Duodenal mucosa (tissue), 2 donors: Measurements from ENCODE around the gene TPSG1.
A peak's percentile ranks its signal among the peaks of the same experiment; 100 is the strongest.

ENCODE experiments used
- H3K27ac ChIP-seq: one replicate; pipeline ENCODE4 v1.7.0; 2013; ENCODE audit warnings: low read depth, low read length
- H3K27me3 ChIP-seq, 2 donors: one replicate each; pipeline ENCODE4 v1.7.0; 2013; ENCODE audit warnings: low read length in 2 of 2, control low read depth in 1 of 2; ENCODE audit not compliant: insufficient read depth in 2 of 2, control insufficient read depth in 1 of 2
- H3K36me3 ChIP-seq, 2 donors: one replicate each; pipeline ENCODE4 v1.7.0; 2013; ENCODE audit warnings: low read length in 2 of 2, control low read depth in 1 of 2; ENCODE audit not compliant: insufficient read depth in 2 of 2, control insufficient read depth in 1 of 2
- H3K4me1 ChIP-seq, 2 donors: one replicate each; pipeline ENCODE4 v1.7.0; 2013; ENCODE audit warnings: low read length in 2 of 2, control low read depth in 1 of 2; ENCODE audit not compliant: insufficient read depth in 2 of 2, control insufficient read depth in 1 of 2
- H3K4me3 ChIP-seq, 2 donors: one replicate each; pipeline ENCODE4 v1.7.0; 2013; ENCODE audit warnings: low read length in 2 of 2, low read depth in 1 of 2
- H3K9ac ChIP-seq, 2 donors: one replicate each; pipeline ENCODE4 v1.7.0; 2013; ENCODE audit warnings: low read length in 2 of 2, low read depth in 1 of 2
- H3K9me3 ChIP-seq, 2 donors: one replicate each; pipeline ENCODE4 v1.7.0; 2013; ENCODE audit warnings: low read length in 2 of 2, control low read depth in 1 of 2; ENCODE audit not compliant: control insufficient read depth in 1 of 2

TPSG1 gene

GRCh38 chr16:1264345-1265089, 39.4 kb upstream of the TPSG1 start:
- Histone ChIP-seq H3K9ac (no peak overlapping the region), H3K36me3 (no peaks in the 10 kb centered on the region), H3K4me3 (no peak overlapping the region), H3K27ac (no peak overlapping the region), H3K9me3 (peaks cover 0 to 3% of the 10 kb centered on the region in 2 donors), H3K27me3 (peaks cover 21 to 27% of the 10 kb centered on the region in 2 donors), H3K4me1 (no peaks in the 10 kb centered on the region)

- Histone ChIP-seq H3K27ac (no peak overlapping the region), H3K4me3 (no peak overlapping the region), H3K9me3 (peaks cover 0 to 3% of the 10 kb centered on the region in 2 donors), H3K27me3 (peaks cover 29 to 32% of the 10 kb centered on the region in 2 donors), H3K4me1 (no peaks in the 10 kb centered on the region), H3K9ac (no peak overlapping the region), H3K36me3 (no peaks in the 10 kb centered on the region)
Observed at GRCh38 chr16:1263591-1264344, 38.7 kb upstream of the TPSG1 start.

DNA sequence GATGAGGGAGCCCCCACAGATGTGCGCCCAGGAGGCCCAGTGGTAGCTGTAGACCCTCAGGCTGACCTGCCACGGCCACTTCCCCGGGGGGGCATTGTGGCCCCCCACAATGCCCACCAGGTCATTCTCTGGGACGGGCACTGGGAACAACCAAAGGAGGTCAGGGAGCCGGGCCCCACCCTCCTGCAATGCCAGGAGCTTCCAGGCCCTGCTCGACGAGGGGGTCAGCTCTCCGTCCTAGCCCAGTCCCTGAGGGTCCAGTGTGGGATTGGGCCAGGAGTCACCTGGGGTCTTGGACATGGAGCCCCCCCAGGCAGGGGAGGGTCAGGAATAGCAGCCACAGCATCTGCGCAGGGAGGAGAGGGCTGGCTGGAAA, 37.8 kb upstream of the TPSG1 start:
- Histone ChIP-seq H3K4me3 (no peak overlapping the region), H3K27me3 (peaks cover 30 to 33% of the 10 kb centered on the region in 2 donors), H3K4me1 (no peaks in the 10 kb centered on the region)

DNA sequence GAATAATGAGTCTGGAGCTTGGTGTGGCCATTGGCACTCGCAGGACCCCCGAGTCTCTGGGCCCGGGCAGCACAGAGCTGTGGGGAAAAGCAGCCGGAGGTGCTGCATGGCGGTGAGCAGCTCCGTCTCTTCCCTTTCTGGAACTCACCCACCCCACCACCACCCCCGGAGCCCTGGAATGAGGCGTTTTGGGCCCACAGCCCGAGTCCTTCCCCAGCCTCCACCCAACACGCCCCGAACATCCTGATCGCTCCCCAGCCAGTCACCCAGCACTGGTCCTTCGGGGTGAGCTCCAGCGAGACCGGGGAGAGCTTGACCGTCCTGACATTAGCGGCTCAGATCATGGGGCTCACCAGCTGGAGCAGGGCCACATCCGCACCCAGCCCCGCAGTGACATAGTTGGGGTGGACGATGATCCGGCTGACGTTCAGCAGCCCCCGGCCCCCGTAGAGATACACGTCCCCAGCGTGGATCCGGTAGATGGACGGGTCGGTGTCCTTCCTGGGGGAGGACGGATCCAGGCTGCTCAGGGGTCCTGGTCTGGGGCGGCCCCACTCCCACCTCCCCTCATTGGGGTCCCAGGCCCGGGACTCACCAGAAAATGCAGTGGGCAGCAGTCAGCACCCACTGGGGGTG, 37.3 kb upstream of the TPSG1 start:
- Histone ChIP-seq H3K9me3 (peaks cover 0 to 3% of the 10 kb centered on the region in 2 donors), H3K27ac (no peak overlapping the region), H3K36me3 (no peaks in the 10 kb centered on the region), H3K27me3 (peaks cover 30 to 35% of the 10 kb centered on the region in 2 donors), H3K4me3 (no peak overlapping the region), H3K9ac (no peak overlapping the region), H3K4me1 (no peaks in the 10 kb centered on the region)

More for the DNA sequence above, 37.8 kb upstream of the TPSG1 start:
- Histone ChIP-seq H3K36me3 (no peaks in the 10 kb centered on the region), H3K27ac (no peak overlapping the region), H3K9me3 (peaks cover 0 to 3% of the 10 kb centered on the region in 2 donors), H3K9ac (no peak overlapping the region)

- H3K27me3 ChIP-seq: peaks cover 30 to 35% of the 10 kb centered on the region in 2 donors
- H3K4me3 ChIP-seq: no peak overlapping the region
- no peak overlapping the region for H3K27ac ChIP-seq
- H3K9me3 ChIP-seq: peaks cover 0 to 3% of the 10 kb centered on the region in 2 donors
- no peaks in the 10 kb centered on the region for H3K4me1 ChIP-seq
- H3K36me3 ChIP-seq: no peaks in the 10 kb centered on the region
- no peak overlapping the region for H3K9ac ChIP-seq
Observed at GRCh38 chr16:1261131-1261892, 36.2 kb upstream of the TPSG1 start.

DNA sequence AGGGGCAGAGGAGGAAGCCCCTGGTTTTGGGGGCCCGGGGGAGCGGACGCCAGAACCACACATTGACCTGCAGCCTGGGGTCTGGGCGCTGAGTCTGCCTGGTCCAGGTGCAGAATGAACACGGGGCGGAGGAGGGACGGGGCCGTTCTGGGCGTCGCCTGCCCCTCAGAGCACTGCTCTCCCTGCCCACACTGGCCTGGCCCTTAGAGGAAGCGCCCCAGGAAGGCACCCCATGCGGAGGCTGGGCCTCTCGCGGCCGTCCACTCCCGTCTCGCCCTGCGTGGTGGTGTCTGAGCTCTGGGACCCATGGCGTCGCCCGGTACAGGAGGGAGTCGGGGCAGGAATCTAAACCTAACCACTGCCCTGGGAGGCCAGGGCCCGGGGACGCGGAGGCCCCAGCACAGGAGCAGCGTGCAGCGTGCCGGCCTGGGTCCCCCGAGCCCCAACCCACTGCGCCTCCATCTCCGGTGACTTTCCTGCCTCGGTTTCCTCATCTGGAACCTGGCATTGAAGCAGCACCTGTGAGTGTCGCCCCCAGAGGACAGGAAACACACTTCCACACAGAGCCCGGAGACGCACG, 35.1 kb upstream of the TPSG1 start:
- no peaks in the 10 kb centered on the region for H3K36me3 ChIP-seq

DNA sequence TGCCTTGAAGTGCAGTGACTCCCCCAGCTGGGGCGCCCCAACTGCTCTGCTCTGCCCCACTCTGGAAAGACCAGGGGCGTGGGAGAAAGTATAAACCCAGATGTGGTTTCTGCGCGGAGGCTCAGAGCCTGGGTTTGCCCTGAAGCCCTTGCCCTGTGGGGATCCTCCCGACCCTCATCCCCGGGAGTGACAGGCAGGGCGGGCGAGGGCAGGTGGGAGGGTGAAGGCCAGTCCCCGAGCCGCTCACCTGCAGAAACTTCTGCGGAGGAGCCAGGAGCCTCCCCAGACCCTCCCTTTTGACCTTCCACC, 34.6 kb upstream of the TPSG1 start:
- no peaks in the 10 kb centered on the region for H3K36me3 ChIP-seq
- H3K9me3 ChIP-seq: peaks cover 0 to 3% of the 10 kb centered on the region in 2 donors
- no peak overlapping the region for H3K27ac ChIP-seq
- H3K9ac ChIP-seq: no peak overlapping the region
- no peaks in the 10 kb centered on the region for H3K4me1 ChIP-seq
- no peak overlapping the region for H3K4me3 ChIP-seq
- H3K27me3 ChIP-seq: peaks cover 30 to 35% of the 10 kb centered on the region in 2 donors

More for the DNA sequence above, 35.1 kb upstream of the TPSG1 start:
- Histone ChIP-seq H3K27me3 (peaks cover 30 to 35% of the 10 kb centered on the region in 2 donors), H3K9me3 (peaks cover 0 to 3% of the 10 kb centered on the region in 2 donors), H3K4me3 (no peak overlapping the region), H3K27ac (no peak overlapping the region), H3K4me1 (no peaks in the 10 kb centered on the region), H3K9ac (no peak overlapping the region)

GRCh38 chr16:1258906-1259759, 34.1 kb upstream of the TPSG1 start:
- Histone ChIP-seq H3K4me3 (peak overlapping the region in 1 of 2 donors; percentile 21), H3K9ac (no peak overlapping the region), H3K9me3 (no peaks in the 10 kb centered on the region), H3K4me1 (no peaks in the 10 kb centered on the region), H3K27ac (no peak overlapping the region), H3K27me3 (peaks cover 30 to 35% of the 10 kb centered on the region in 2 donors), H3K36me3 (no peaks in the 10 kb centered on the region)

- Histone ChIP-seq H3K36me3 (no peaks in the 10 kb centered on the region), H3K4me1 (no peaks in the 10 kb centered on the region), H3K9me3 (no peaks in the 10 kb centered on the region), H3K27ac (no peak overlapping the region), H3K9ac (no peak overlapping the region), H3K4me3 (no peak overlapping the region), H3K27me3 (peaks cover 30 to 35% of the 10 kb centered on the region in 2 donors)
Observed at GRCh38 chr16:1258225-1258600, 33.1 kb upstream of the TPSG1 start.
